ENCODE measurements around the gene IL18BP.

Gene IL18BP

DNA sequence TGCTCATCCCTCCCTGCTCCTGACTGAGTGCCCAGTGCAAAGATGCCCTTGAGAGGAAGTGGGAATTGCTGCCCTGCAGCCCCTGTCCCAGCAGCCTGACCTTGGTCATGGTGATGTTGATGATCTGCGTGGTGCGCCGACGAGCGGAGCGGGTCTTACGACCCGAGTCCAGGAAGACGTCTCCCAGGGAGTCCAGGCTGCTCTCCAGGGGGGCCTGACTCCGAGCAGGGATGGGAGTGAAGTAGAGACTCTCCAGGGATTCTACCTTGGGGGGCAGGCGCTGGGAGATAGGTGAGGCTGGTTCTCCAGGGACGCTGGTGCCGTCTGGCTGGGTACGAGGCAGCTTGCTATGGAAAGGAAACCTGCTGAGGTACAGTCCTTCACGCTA lies 8.4 kb downstream of the IL18BP start:
- no peak for DNase-seq (ENCODE audit: low read depth, low spot score)
- no peak overlapping the region for H3K4me3 ChIP-seq (ENCODE audit: low read depth, low read length)
- no peak for TF ChIP-seq CTCF (IDR thresholded peaks at IDR 0.05; ENCODE audit: low read depth, low read length)
- in situ Hi-C loops (cut with HindIII; ENCODE audit: low sequenced_read_pairs), result no loop called here

DNA sequence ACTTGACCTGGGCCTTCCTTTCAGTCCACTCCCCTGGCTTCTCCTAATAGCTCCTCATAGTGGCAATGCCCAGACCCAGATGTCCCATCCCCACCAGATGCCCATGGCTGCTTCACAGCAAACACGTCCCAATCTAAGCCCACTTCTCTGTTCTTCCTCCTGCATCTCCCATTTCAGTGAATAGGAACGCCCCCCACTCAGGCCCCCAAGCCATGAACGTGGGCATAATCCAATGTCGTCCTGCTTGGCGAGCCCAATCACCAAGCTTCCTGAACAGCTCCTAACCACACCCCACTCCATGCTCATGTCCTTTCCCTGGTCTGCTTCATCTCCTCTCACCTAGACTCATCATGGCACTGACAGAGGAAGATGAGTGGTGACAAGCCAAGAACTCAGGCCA lies 8.9 kb downstream of the IL18BP start:
- TF ChIP-seq CTCF (IDR thresholded peaks at IDR 0.05; ENCODE audit: low read depth, low read length), result no peak
- in situ Hi-C loops (cut with HindIII; ENCODE audit: low sequenced_read_pairs), result no loop called here
- DNase-seq (ENCODE audit: low read depth, low spot score), result no peak
- no peak overlapping the region for H3K4me3 ChIP-seq (ENCODE audit: low read depth, low read length)

GRCh38 chr11:72008728-72009127 lies 10.0 kb downstream of the IL18BP start:
- in situ Hi-C loops (cut with HindIII; ENCODE audit: low sequenced_read_pairs), result no loop called here

DNA sequence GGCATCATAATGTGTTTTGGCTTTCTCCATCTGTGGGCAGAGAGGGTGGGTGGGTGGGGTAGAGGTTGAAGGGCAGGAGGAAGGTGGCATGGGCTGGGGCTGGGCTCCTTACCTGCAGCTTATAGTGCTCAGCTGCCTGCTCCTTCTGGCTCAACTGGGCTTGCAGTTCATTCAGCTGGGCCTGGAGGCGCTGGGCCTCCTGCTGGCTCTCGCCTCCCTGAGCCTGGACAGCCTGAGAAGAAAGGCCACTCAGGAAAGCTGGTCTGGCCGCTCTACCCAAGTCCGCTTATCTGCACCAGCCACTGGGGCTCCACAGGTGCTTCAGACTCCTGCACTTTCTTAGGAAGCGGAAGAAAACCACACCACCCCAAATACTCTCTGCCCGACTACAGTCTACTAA lies 10.4 kb downstream of the IL18BP start:
- no peak overlapping the region for H3K4me3 ChIP-seq (ENCODE audit: low read depth, low read length)
- no peak for TF ChIP-seq CTCF (IDR thresholded peaks at IDR 0.05; ENCODE audit: low read depth, low read length)
- no peak for DNase-seq (ENCODE audit: low read depth, low spot score)
- in situ Hi-C loops (cut with HindIII; ENCODE audit: low sequenced_read_pairs), result no loop called here

More at GRCh38 chr11:72008728-72009127, 10.0 kb downstream of the IL18BP start:
- H3K4me3 ChIP-seq (ENCODE audit: low read depth, low read length), result no peak overlapping the region
- no peak for DNase-seq (ENCODE audit: low read depth, low spot score)
- no peak for TF ChIP-seq CTCF (IDR thresholded peaks at IDR 0.05; ENCODE audit: low read depth, low read length)

DNA sequence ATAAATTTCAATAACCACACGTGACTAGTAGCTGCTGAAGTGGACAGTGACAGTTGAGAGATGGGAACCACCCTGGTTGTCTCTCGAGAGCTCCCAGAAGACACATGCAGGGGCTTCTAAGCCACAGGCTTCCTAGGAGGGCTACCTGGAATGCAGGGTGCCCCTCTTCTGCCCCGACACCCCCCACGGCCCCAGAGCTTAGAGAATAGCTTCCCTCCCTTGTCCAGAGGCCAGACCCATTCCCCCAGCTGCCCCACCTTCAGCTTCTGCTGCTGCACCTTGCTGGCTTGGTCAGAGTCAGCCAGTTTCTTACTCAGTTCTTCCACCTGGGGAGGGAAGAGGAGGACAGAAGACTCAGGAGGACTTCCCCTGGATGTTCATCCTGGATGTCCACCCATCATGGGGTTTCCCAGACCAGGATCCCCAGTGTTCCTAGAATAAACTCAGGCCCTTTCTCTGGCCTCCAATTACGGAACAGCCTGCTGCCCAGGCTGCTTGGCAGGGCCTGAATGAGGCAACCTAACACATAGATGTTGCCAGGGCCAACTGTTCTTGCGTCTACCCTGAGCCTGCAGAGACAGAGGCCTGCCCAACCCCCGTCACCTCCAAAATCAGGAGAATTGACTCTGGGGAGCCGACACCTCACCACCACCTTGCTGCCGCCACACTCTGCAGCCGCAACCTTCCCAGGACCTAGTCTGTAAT lies 12.0 kb downstream of the IL18BP start:
- no peak overlapping the region for H3K4me3 ChIP-seq (ENCODE audit: low read depth, low read length)
- in situ Hi-C loops (cut with HindIII; ENCODE audit: low sequenced_read_pairs), result no loop called here
- no peak for DNase-seq (ENCODE audit: low read depth, low spot score)
- TF ChIP-seq CTCF (IDR thresholded peaks at IDR 0.05; ENCODE audit: low read depth, low read length), result no peak

DNA sequence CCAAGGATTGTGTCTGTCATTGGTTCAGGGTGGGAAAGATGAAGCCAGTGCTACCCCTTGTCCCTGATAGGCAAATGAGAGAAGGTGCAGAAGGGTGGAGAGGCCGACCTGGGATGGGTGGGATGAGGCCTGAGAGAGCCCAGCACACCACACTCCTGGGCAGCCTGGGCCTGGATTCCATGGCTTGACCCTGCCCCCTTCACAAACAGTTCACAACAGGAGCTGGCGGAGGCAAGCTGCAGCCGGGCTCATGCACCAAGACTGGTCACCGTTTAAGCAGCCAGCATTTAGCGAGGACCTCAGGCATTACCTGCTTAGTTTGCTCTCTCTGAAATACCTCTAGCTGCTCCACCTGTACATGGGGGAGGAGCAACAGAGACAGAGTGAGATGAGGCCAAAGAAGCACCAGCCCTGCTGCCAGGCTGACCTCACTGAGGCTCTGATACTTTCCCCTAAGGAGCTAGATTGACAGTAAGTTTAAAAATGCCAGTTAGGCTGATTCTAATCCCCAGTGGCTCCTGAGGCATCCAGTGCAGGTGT lies 13.5 kb downstream of the IL18BP start:
- no peak for DNase-seq (ENCODE audit: low read depth, low spot score)
- TF ChIP-seq CTCF (IDR thresholded peaks at IDR 0.05; ENCODE audit: low read depth, low read length), result no peak
- in situ Hi-C loops (cut with HindIII; ENCODE audit: low sequenced_read_pairs), result no loop called here
- H3K4me3 ChIP-seq (ENCODE audit: low read depth, low read length), result no peak overlapping the region

Data from astrocyte of the spinal cord (primary cell).